ENCODE measurements around the gene SPR.

DNA sequence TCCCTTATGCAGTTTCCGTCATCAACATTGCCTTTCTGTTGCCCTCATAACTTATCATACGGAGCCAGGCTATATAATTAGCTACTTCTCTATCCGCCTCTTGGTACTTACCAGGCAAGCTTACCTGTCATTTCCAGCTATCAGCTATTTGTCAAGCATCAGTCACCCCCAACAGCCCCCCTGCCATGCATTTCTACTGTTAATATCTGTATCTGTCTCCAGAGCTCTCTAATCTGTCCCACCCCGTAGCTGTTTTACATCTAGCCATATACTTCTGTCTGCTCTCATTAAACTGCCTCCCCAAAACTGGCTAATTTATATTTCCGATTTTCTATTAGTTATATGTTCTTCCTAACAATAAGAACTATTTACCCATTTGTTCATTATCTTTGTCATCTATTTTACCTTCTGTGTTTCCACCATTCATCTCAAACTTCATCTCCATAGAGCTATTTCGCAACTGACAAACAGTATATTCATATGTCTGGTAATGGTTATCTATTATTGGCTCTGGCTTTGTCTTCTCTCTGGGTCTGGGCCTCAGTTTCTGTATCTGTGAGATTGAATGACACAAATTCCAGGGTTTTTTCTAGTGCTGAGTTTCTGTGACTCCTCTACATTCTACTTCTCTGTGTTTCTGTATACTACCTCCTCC lies 39.7 kb downstream of the SPR start:
- TF ChIP-seq ZNF660 (tag by site-specific recombination; IDR thresholded peaks at IDR 0.05) (no peak), YY1 (tag by site-specific recombination; IDR thresholded peaks at IDR 0.05) (no peak), TRIM28 (IDR thresholded peaks at IDR 0.05; ENCODE audit: borderline replicate concordance, low read length) (no peak), ZNF510 (tag by site-specific recombination; IDR thresholded peaks at IDR 0.05; ENCODE audit: insufficient replicate concordance) (no peak), ZNF626 (tag by site-specific recombination; IDR thresholded peaks at IDR 0.05) (no peak), ZNF830 (tag by site-specific recombination; IDR thresholded peaks at IDR 0.05; ENCODE audit: low read depth) (no peak), HOXD13 (CRISPR knock-in tag; IDR thresholded peaks at IDR 0.05; ENCODE audit: borderline replicate concordance) (no peak), ZNF24 (tag by site-specific recombination; IDR thresholded peaks at IDR 0.05) (no peak)
- TF ChIP-seq, protein P1, sequence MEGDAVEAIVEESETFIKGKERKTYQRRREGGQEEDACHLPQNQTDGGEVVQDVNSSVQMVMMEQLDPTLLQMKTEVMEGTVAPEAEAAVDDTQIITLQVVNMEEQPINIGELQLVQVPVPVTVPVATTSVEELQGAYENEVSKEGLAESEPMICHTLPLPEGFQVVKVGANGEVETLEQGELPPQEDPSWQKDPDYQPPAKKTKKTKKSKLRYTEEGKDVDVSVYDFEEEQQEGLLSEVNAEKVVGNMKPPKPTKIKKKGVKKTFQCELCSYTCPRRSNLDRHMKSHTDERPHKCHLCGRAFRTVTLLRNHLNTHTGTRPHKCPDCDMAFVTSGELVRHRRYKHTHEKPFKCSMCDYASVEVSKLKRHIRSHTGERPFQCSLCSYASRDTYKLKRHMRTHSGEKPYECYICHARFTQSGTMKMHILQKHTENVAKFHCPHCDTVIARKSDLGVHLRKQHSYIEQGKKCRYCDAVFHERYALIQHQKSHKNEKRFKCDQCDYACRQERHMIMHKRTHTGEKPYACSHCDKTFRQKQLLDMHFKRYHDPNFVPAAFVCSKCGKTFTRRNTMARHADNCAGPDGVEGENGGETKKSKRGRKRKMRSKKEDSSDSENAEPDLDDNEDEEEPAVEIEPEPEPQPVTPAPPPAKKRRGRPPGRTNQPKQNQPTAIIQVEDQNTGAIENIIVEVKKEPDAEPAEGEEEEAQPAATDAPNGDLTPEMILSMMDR (tag by site-specific recombination; IDR thresholded peaks at IDR 0.05) = no peak
- TF ChIP-seq, protein P2, sequence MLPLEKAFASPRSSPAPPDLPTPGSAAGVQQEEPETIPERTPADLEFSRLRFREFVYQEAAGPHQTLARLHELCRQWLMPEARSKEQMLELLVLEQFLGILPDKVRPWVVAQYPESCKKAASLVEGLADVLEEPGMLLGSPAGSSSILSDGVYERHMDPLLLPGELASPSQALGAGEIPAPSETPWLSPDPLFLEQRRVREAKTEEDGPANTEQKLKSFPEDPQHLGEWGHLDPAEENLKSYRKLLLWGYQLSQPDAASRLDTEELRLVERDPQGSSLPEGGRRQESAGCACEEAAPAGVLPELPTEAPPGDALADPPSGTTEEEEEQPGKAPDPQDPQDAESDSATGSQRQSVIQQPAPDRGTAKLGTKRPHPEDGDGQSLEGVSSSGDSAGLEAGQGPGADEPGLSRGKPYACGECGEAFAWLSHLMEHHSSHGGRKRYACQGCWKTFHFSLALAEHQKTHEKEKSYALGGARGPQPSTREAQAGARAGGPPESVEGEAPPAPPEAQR (tag by site-specific recombination; IDR thresholded peaks at IDR 0.05) = no peak
- TF ChIP-seq, protein P3, sequence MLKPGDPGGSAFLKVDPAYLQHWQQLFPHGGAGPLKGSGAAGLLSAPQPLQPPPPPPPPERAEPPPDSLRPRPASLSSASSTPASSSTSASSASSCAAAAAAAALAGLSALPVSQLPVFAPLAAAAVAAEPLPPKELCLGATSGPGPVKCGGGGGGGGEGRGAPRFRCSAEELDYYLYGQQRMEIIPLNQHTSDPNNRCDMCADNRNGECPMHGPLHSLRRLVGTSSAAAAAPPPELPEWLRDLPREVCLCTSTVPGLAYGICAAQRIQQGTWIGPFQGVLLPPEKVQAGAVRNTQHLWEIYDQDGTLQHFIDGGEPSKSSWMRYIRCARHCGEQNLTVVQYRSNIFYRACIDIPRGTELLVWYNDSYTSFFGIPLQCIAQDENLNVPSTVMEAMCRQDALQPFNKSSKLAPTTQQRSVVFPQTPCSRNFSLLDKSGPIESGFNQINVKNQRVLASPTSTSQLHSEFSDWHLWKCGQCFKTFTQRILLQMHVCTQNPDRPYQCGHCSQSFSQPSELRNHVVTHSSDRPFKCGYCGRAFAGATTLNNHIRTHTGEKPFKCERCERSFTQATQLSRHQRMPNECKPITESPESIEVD (tag by site-specific recombination; IDR thresholded peaks at IDR 0.05) = no peak
- TF ChIP-seq, protein P4, sequence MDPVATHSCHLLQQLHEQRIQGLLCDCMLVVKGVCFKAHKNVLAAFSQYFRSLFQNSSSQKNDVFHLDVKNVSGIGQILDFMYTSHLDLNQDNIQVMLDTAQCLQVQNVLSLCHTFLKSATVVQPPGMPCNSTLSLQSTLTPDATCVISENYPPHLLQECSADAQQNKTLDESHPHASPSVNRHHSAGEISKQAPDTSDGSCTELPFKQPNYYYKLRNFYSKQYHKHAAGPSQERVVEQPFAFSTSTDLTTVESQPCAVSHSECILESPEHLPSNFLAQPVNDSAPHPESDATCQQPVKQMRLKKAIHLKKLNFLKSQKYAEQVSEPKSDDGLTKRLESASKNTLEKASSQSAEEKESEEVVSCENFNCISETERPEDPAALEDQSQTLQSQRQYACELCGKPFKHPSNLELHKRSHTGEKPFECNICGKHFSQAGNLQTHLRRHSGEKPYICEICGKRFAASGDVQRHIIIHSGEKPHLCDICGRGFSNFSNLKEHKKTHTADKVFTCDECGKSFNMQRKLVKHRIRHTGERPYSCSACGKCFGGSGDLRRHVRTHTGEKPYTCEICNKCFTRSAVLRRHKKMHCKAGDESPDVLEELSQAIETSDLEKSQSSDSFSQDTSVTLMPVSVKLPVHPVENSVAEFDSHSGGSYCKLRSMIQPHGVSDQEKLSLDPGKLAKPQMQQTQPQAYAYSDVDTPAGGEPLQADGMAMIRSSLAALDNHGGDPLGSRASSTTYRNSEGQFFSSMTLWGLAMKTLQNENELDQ (tag by site-specific recombination; IDR thresholded peaks at IDR 0.05; ENCODE audit: low read depth) = no peak
- TF ChIP-seq, protein P5, sequence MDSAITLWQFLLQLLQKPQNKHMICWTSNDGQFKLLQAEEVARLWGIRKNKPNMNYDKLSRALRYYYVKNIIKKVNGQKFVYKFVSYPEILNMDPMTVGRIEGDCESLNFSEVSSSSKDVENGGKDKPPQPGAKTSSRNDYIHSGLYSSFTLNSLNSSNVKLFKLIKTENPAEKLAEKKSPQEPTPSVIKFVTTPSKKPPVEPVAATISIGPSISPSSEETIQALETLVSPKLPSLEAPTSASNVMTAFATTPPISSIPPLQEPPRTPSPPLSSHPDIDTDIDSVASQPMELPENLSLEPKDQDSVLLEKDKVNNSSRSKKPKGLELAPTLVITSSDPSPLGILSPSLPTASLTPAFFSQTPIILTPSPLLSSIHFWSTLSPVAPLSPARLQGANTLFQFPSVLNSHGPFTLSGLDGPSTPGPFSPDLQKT (IDR thresholded peaks at IDR 0.05; ENCODE audit: borderline replicate concordance, low read depth, low read length) = no peak

All from HEK293 (cell line).